HG02885 (cell line): ENCODE data around the gene PTCD1.
A peak's percentile ranks its signal among the peaks of the same experiment; 100 is the strongest.

Experiments used
- ATAC-seq: cut with Tn5 transposase; IDR thresholded peaks from one replicate; pipeline ENCODE4 v1.9.1; 2021; ENCODE audit warnings: mild to moderate bottlenecking; ENCODE audit not compliant: unreplicated experiment, poor library complexity

The PTCD1 gene

DNA sequence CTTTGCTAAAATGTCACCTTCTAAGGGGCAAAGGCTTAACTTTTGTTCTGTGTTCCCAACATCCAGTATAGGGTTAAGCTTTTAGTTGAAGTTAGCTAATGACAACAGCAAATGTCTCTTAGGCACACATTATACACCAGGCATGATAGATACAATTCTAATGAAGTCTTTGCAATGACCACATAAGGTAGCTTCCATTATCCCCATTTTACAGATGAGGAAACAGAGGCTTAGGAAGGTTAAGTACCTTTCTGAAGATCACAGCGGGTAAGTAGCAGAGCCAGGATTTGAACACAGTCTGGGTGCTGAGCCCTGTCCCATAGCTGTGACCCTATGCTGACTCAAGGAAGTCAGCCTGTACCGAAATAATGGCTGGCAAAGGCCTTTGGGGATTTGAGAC is 28.0 kb downstream of the PTCD1 start:
- ATAC-seq = no peak

GRCh38 chr7:99409806-99410205 is 28.8 kb downstream of the PTCD1 start:
- no peak for ATAC-seq

DNA sequence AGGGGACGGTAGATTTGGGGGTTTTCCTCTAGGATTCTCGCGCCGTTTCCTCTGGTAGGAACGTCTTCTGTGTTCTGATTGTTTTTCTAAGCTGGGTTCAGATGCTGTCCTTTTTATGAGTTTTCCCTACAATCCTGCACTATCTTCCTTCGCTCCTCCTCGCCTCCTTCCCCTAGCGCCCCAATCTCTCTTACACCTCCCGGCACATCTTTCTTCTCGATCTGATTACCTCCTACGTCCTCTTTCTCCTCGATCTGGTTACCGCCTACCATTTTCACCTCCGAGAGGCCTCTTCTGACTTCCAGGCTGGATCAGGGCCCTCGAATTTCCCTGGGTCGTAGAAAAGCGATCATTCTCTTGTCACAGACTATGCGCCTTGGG is 29.4 kb downstream of the PTCD1 start:
- peak; percentile 9 for ATAC-seq

DNA sequence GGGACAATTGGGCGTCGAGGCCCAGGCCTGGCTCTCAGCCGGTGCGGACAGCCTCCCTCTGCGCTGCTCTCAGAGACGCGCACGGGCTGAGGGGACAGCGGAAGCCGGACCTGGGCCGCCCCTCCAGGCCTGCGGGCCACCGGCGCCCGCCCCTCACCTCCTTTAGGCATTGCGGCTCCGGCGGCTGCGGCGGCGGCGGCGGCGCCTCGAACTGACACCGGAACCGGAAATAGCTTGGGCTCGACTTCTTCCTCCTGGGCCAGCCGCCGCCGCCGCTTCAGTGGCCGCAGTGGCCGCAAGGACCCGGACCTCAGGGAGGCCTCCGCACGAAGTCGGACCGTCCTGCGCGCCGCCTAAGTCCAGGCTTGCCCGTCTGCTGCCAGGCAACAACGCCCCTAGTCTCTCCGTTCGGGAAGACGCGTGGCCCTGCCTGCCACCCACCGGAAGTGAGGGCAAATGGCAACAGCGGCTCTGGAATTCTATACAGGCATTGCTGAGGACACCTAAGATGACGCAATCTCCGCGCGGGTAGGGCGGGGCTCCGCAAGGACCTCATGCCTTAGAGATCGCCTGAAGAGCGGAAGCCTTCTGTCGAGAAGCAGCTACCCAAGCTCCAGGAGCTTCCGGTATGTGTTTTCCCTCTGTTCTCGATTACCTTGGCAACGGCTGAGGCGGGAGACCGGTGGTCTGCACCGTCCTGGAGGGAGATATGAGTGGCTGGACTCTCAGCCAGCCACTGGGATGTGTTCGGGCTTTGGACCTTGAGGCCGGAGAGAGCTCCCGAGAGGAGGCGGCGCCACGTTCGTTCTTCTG is 30.0 kb downstream of the PTCD1 start, which contains the start of the genes BUD31 and PDAP1:
Gene BUD31, plus strand, starts transcription at position 591 of the 813 bp plus-strand sequence. CDS start 2,124 bp downstream, outside the sequence.
Gene PDAP1, minus strand, starts transcription at position 219 of the 813 bp plus-strand sequence. Its CDS starts 49 bp downstream, at position 170.
- ATAC-seq = peak; percentile 80

GRCh38 chr7:99407872-99408378 is 30.7 kb downstream of the PTCD1 start:
- peak; percentile 3 for ATAC-seq

DNA sequence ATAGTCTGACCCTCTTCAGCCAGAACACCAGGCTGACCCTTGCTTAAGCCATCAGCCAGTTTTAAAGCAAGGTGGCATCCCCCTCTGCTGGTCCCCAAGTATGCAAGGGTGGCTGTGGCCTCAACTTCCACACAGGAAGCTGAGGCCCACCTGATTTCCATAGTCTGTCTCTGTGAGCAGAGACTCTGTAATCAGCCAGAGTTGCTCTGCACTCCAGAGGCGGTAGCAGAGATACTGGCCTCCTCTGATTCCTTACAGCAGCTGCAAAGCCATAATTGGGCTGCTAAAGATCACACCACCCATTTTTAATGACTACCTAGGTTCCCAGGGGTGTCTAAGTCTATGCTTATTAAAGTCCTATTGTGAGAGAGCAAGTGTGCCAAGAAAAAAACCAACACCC is 32.0 kb downstream of the PTCD1 start:
- ATAC-seq = no peak

GRCh38 chr7:99404977-99405320 is 33.6 kb downstream of the PTCD1 start:
- no peak for ATAC-seq

- ATAC-seq = no peak
Measured at GRCh38 chr7:99404235-99404976, 34.2 kb downstream of the PTCD1 start.

GRCh38 chr7:99403764-99404163 is 34.8 kb downstream of the PTCD1 start:
- no peak for ATAC-seq

- no peak for ATAC-seq
Measured at GRCh38 chr7:99402854-99403253, 35.7 kb downstream of the PTCD1 start.

GRCh38 chr7:99399597-99399996 is 39.0 kb downstream of the PTCD1 start:
- ATAC-seq = no peak

DNA sequence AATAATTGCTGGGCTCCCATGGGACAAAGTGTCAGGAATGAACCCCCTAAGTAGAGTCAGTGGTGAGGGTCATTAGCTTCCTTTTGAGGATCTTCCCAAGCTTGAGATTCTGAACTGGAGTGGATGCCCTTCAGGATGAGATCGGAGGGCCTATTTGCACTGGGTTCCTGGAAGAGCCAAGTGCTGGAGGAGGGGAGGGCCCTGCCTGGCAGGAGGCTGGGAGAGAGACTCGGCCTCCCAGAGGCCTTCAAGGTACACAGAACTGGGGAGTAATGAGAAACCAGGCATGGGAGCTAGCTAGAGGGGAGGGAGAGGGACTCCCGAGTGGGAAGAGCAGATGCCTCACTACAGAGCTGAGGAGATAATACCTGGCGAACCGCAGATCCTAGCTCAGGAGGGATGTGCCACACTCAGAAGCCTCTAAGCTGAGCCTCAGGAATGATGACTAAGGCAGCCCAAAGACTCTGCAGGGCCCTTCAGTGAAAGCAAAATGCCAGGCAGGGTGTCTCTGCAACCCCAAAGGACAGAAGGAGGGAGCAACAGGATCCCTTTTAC is 39.6 kb downstream of the PTCD1 start:
- no peak for ATAC-seq

DNA sequence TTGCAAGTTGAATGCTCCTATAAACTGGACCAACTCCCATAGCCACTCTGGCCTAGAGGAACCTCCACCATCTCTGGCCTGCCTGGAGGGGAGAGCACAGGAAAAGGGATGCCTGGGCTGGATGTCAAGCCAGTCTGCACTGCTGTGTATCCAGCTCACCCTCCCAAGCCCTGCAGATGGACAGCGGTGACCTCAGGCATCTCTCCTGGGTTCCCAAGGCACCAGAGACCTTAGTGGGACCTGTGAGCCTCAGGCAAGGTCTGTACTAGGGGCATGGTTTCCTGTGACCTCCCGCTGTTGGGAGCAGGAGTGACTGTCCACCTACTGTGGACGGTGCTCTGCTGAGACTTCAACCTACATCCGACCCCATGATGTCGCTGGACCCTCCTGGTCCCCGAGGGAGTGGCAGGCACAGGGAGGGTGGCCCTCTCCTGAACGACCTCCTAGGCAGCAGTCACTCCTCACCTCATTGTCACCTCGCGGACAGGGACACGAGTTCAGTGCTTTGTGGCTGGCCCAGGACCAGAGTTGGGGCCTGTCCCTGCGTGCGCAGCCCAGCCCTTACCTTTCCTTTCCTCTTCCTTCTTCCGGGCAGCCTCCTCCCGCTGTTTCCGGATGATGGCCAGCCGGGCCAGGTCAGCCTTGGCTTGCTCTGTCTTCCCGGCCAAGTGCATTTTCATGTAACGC is 41.2 kb downstream of the PTCD1 start:
- ATAC-seq = no peak

- no peak for ATAC-seq
Measured at GRCh38 chr7:99396418-99397296, 41.9 kb downstream of the PTCD1 start.

- ATAC-seq = no peak
Measured at GRCh38 chr7:99395616-99396327, 42.8 kb downstream of the PTCD1 start.

DNA sequence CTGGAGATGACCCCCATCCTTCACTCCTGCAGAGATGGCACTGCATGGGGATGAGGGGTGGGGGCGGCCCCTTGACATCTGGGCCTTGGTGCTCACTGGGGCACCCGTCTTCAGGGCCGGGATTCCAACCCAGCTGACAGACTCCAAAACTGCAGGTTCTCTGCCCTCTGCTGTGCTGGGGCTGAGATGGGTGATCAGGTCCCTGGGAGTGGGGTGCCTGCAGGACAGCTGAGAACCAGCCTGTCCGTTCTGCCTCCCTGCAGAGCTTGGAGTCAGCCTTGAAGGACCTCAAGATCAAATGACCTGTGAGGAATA is 44.5 kb downstream of the PTCD1 start:
- no peak for ATAC-seq

- ATAC-seq = no peak
Measured at GRCh38 chr7:99393355-99394187, 45.0 kb downstream of the PTCD1 start.

- ATAC-seq = peak; percentile 67
Measured at GRCh38 chr7:99392659-99393354, 45.8 kb downstream of the PTCD1 start.
